ENCODE results near the gene FBXL14.

Gene FBXL14

DNA sequence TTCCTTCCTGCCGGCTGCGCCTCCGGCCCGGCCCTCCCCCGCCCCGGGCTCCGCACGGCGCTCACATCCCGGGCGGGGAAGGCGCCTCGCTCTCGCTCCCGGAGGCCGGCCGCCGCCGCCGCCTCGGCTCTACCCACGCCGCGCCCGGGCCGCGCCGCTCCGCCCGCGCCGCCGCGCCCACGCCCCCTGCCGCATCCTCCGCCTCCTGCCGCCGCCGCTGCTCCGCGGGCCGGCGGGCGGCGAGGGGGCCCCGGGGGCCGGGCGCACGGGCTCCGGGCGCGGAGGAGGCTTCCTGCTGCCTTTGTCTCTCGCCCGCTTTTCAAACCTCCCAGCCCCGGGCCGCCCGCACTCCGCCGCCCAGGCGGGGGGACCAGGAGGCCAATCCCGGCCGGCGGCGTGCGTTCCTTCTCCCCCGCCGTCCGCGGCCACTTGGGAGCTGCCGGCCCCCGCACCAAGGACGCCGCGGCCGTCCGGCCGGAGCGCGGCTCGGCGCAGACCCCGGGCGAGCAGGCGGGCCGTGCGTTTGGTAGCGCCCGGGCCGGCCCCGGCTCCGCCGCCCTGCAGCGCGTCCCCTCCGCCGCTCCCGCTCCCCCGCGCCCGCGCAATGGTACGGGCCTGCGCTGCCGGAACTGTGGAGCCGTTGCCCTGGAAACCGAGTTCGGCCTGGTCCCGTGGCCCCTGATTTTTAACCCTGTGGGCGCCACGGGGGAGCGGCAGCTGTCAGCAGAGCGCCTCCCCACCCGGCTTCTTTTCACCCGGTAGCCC lies at the start of gene FBXL14:
TSS of gene FBXL14 (minus strand) at position 321 of the 765 bp plus-strand sequence. CDS start 515 bp downstream, outside the sequence.
- H3K4me1 ChIP-seq (ENCODE audit: control insufficient read depth in 1 of 2, insufficient read depth in 1 of 2, low read depth in 1 of 2, low read length in 1 of 2) = peaks cover 36 to 43% of the 10 kb centered on the region in 2 experiments
- peak within 1 kb of the TSS; percentile 76 to 79 for H3K4me3 ChIP-seq (ENCODE audit: low read depth in 1 of 2, low read length in 1 of 2)
- H3K9me3 ChIP-seq = no peaks in the 10 kb centered on the region
- H3K27ac ChIP-seq = peak within 1 kb of the TSS; percentile 93
- no peaks in the 10 kb centered on the region for H3K27me3 ChIP-seq
- H3K36me3 ChIP-seq = no peaks in the 10 kb centered on the region
- TF ChIP-seq CTCF (IDR thresholded peaks at IDR 0.05) = no peak

DNA sequence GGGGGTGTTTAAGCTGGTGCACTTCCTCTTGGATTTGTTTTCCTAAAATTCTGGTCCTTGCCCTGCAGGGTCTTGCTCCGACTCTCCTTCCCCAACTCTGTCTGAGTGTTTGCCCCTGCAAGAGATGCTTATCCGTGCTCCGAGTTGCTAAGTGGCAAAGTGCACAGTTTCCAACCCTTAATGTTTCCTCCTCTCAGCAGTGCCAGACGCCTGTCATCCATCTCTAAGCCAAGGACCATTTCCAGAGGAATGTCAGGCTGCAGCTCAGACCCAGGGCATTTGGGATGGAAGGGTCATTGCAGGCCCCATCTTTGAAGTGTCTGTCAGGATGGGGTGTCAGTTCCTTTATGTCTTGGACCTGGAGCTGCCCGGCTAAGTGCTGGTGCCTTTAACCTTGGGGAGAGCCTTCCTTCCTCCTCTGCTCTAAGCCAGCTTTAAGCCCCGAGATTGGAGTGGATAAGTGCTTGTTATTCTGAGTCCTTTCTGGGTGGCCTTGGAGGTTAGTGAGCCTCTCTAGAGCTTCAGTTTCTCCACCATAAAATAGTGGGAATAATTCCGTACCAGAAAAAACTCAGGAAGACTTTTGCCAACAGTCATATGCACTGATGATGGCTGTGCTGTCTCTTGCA lies 49.6 kb upstream of the FBXL14 start:
- Histone ChIP-seq H3K27me3 (no peaks in the 10 kb centered on the region), H3K4me1 (ENCODE audit: control insufficient read depth in 1 of 2, insufficient read depth in 1 of 2, low read depth in 1 of 2, low read length in 1 of 2) (peaks cover 13 to 14% of the 10 kb centered on the region in 2 experiments), H3K36me3 (peaks cover 64% of the 10 kb centered on the region), H3K9me3 (no peaks in the 10 kb centered on the region), H3K27ac (no peak overlapping the region), H3K4me3 (ENCODE audit: low read depth in 1 of 2, low read length in 1 of 2) (no peak overlapping the region)
- no peak for TF ChIP-seq CTCF (IDR thresholded peaks at IDR 0.05)

DNA sequence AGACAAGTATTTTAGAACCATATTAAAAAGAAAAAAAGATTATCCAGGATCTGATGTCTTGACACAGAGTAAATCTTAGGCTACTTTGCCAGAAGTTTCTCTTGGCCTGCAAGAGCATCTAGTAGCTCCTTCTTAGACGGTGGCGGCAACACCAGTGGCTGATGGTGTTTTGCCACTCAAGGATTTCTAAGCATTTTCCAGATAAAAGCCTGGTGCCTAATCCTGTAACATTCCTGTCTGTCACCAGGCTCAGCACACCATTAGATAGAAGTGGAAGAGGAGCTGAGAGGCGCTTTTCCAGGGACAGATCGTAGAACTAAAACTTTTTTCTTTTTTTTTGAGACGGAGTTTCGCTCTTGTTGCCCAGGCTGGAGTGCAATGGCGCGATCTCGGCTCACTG lies 48.7 kb upstream of the FBXL14 start:
- Histone ChIP-seq H3K9me3 (no peaks in the 10 kb centered on the region), H3K4me1 (ENCODE audit: control insufficient read depth in 1 of 2, insufficient read depth in 1 of 2, low read depth in 1 of 2, low read length in 1 of 2) (peaks cover 13 to 14% of the 10 kb centered on the region in 2 experiments), H3K27me3 (no peaks in the 10 kb centered on the region), H3K27ac (no peak overlapping the region), H3K4me3 (ENCODE audit: low read depth in 1 of 2, low read length in 1 of 2) (no peak overlapping the region), H3K36me3 (peaks cover 60% of the 10 kb centered on the region)
- no peak for TF ChIP-seq CTCF (IDR thresholded peaks at IDR 0.05)

GRCh38 chr12:1642513-1642912 lies 48.1 kb upstream of the FBXL14 start:
- Histone ChIP-seq H3K27ac (no peak overlapping the region), H3K36me3 (peaks cover 56% of the 10 kb centered on the region)

More at GRCh38 chr12:1642513-1642912, 48.1 kb upstream of the FBXL14 start:
- no peak overlapping the region for H3K4me3 ChIP-seq (ENCODE audit: low read depth in 1 of 2, low read length in 1 of 2)
- H3K27me3 ChIP-seq = no peaks in the 10 kb centered on the region
- no peak for TF ChIP-seq CTCF (IDR thresholded peaks at IDR 0.05)
- H3K4me1 ChIP-seq (ENCODE audit: control insufficient read depth in 1 of 2, insufficient read depth in 1 of 2, low read depth in 1 of 2, low read length in 1 of 2) = peaks cover 11 to 12% of the 10 kb centered on the region in 2 experiments
- no peaks in the 10 kb centered on the region for H3K9me3 ChIP-seq

Data from neutrophil (primary cell).